GM12865 (cell line): Measurements from ENCODE around the gene TCF4.

Source experiments
- DNase-seq: peaks from one replicate; pipeline ENCODE4 v3.0.0; 2010; ENCODE audit warnings: low read depth
- H3K4me3 ChIP-seq: 2 replicates; pipeline ENCODE4 v1.5.1; 2011; ENCODE audit warnings: mild to moderate bottlenecking, low read depth, low read length, control low read depth
- CTCF ChIP-seq: IDR thresholded peaks from 2 replicates; pipeline ENCODE4 v1.5.1; 2011; ENCODE audit warnings: low read length, control low read depth, low read depth, inconsistent platforms; ENCODE audit not compliant: insufficient read depth; ENCODE audit errors: missing control alignments

Gene TCF4

GRCh38 chr18:55534996-55535395, 53.0 kb downstream of the TCF4 start:
- H3K4me3 ChIP-seq: peak overlapping the region; percentile 12
- no peak for DNase-seq
- TF ChIP-seq CTCF: no peak

- peak overlapping the region; percentile 5 for H3K4me3 ChIP-seq
- no peak for TF ChIP-seq CTCF
- DNase-seq: peak; percentile 63
Observed at GRCh38 chr18:55534547-55534946, 53.4 kb downstream of the TCF4 start.

GRCh38 chr18:55530166-55530565, 57.8 kb downstream of the TCF4 start:
- H3K4me3 ChIP-seq: no peak overlapping the region
- no peak for TF ChIP-seq CTCF
- DNase-seq: no peak

- no peak for TF ChIP-seq CTCF
- H3K4me3 ChIP-seq: no peak overlapping the region
- DNase-seq: no peak
Observed at GRCh38 chr18:55529581-55529980, 58.4 kb downstream of the TCF4 start.

GRCh38 chr18:55525845-55526244, 62.1 kb downstream of the TCF4 start:
- no peak overlapping the region for H3K4me3 ChIP-seq
- TF ChIP-seq CTCF: no peak
- no peak for DNase-seq

GRCh38 chr18:55524353-55525073, 63.5 kb downstream of the TCF4 start:
- TF ChIP-seq CTCF: no peak
- no peak overlapping the region for H3K4me3 ChIP-seq
- no peak for DNase-seq

- DNase-seq: no peak
- no peak overlapping the region for H3K4me3 ChIP-seq
- TF ChIP-seq CTCF: no peak
Observed at GRCh38 chr18:55523001-55523400, 65.0 kb downstream of the TCF4 start.
